ENCODE results near the gene MBOAT1.
"Not testable (repeated sequence)": the region's sequence is repeated elsewhere in the genome, so short reads cannot be mapped to it uniquely, and the experiment has no call there.

The MBOAT1 gene

DNA sequence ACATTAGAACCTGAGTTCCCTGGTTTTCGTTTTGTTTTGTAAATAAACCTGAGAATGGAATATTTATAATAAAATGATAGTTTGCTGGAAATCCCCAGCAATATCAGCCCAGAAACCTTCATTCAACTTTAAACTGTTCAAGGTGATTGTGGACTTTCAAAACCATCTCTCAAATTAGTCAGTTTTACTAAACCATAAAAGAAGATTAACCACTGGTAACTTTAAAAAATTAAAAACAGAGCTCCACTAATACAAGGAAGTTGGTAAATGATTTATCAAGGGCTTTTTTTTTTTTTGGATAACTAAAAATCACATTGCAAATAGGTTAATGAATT lies 10.0 kb downstream of the MBOAT1 start:
- no peak for DNase-seq

DNA sequence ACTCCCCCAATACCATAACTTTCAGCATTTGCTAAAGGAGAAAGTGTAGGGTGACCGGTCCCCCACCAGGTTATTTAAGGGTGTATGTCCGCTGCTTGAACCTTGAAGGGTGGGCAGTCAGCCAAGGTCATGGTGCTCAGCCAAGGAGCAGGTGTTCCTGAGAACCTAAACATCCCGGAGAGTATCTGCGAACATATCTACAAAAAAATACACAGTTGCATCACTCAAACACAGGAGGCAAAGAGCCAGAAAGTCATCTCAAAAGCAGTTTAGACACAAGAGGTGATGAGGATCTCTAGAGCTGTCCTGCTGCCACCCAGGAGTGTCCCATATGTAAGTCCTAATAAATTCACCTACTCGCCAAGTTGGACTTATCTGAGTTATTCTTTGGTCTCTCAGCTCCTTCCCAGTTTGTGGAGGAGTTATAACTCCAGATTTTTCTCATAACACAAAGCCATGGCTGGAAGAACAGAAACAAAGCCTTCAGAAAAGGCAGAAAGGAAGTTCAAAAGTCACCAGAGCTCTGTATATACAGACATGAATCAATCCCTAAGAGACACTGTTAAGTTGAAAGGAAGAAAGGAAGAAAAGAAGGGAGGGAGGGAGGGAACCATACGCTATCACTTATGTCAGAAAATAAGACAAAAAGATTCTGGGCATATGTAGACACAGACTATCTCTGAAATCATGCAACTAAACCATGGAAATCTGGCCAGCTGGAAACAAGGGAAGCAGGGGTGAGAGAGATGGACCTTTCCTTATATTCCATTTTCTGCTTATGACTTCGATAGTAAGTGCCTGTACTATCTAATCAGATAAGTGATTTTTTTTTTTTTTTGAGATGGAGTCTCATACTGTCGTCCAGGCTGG lies 11.3 kb downstream of the MBOAT1 start:
- no peak for DNase-seq

DNA sequence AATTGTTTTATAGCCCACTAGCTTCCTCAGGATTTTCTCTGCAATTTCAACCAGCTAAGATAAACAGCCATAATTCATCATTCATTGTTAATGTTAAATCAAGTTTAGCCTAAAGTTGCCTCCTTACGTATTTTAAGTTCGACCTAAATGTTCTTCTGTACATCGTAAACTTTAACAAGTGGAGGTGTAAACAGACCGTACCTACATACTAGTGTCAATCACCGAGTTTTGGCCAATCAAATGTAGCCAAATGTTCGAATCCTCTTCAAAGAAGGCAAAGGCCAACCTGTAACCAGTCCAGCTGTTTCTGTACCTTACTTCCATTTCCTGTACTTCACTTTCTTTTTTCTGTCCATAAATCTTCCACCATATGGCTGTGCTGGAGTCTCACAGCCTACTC lies 13.5 kb downstream of the MBOAT1 start:
- DNase-seq, result no peak

DNA sequence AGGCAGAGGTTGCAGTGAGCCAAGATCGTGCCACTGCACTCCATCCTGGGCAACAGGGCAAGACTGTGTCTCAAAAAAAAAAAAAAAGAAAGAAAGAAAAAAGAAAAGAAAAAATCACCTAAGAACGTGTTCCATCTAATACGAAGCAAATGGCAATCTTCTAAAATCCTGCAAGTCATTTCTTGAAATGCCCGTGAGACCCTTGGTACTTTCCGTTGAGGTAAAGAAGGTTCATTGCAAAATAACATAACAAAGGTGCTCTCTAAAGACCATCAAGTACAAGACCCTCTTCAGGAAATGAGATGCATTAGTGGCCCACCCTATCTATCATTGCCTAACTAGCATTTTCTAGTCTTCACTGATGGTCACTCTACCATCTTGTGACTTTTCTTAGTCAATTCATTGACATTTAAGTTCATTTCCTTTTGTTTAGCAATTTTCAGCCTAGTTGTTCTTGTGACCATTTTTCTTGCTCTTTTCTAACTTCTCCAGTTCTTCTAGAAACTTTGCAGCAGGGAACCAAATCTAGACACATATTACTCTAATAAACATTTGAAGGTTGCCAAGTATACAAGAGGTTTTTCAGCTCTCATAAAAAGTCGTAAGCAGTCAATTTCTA lies 14.0 kb downstream of the MBOAT1 start:
- no peak for DNase-seq

DNA sequence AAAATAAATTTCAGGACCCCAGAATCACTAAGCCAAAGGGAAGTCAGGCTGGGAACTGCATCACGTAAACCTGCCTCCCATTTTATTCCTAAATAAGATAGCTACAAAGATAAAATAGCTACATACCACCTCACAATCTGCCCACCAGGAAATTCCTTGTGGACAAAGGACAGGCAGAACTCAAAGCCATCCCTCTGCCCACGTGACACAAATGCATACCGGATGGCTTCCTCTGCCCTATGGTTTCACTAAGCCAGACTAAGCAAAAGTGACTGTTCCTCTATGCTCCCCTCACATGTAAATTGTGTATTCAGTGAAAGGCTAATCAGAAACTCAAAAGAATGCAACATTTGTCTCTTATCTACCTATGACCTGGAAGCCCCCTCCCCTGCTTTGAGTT lies 15.0 kb downstream of the MBOAT1 start:
- DNase-seq, result no peak

DNA sequence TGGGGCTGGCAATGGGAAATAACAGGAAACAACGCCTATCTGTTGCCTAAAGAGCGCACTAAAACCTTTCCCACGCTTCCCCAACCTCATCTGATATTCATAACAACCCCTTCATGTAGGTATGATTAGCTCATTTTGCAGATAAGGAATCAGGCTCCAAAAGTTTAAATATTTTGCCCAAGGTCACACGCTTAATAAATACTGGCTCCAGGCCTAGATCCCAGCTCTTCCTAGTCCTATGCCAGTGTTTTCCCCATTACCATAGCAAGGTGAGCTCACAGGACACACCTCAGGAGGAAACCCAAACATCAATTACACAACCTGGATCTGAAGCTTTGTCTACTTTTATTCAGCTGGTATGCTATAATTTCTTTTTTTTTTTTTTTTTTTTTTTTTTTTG lies 19.6 kb downstream of the MBOAT1 start:
- no peak for DNase-seq

DNA sequence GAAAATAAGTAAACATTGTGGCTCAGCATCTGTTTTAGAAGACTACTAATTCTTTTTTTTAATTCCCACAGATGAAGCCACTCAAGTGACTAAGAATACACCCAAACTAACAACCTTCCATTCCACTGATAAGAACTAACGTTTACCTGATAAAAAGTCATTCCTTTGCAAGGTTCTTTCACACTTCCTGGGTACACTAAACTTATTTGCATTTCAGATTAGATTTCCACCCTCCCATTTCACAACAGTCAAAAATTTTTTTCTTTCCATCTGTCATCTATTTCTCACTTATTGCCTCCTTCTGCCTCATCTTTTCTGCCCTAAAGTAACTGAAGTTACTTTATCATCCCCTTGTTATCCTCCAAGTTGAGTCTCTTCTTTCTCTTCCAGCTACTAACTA lies 20.3 kb downstream of the MBOAT1 start:
- DNase-seq, result no peak

DNA sequence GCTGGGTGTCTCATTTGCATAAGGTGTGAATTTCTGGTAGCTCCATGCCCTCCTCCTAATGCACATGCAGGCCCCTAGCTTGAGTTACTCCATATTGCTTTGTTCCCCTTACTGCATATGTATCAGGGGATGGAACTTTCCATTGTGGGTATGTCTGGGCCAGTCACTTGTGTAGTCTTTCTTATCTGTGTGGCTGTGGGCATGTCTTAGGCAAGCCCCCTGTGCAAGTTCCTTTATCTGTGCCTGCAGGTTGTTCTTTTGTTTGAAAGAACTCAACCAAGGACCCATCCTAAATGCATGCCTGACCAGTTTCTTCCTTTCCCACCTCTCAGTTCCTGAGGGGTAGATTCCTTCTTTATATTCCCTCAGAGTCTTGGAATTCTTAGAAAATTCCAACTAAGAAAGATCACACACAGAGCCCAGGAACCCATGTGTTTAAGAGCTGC lies 23.6 kb downstream of the MBOAT1 start:
- no peak for DNase-seq

DNA sequence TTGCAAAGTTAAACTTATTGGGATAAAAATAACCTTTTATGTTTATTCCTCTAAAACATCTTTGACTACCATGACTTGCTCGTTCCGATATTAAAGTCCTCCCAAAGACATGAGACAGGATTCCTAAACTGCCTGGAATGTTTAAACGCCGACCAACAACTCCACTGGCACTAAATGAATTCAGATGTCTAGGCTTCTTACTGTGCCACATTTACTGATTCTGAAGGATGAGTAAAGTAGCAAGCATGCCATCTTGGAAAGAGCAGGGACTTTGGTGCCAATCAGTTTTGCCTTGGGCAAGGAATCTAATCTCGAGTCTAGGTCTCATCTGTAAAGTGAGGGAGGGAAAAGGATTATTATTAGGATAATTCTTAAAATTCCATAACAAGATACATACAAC lies 25.3 kb downstream of the MBOAT1 start:
- no peak for DNase-seq

DNA sequence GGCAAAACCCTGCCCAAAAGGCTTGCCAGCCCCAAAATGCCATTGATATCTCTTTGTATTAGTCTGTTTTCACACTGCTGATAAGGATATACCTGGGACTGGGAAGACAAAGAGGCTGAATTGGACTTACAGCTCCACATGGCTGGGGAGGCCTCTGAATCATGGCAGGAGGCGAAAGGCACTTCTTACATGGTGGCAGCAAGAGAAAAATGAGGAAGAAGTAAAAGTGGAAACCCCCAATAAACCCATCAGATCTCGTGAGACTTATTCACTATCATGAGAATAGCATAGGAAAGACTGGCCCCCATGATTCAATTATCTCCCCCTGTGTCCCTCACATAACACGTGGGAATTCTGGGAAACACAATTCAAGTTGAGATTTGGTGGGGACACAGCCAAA lies 28.6 kb downstream of the MBOAT1 start:
- DNase-seq, result no peak

DNA sequence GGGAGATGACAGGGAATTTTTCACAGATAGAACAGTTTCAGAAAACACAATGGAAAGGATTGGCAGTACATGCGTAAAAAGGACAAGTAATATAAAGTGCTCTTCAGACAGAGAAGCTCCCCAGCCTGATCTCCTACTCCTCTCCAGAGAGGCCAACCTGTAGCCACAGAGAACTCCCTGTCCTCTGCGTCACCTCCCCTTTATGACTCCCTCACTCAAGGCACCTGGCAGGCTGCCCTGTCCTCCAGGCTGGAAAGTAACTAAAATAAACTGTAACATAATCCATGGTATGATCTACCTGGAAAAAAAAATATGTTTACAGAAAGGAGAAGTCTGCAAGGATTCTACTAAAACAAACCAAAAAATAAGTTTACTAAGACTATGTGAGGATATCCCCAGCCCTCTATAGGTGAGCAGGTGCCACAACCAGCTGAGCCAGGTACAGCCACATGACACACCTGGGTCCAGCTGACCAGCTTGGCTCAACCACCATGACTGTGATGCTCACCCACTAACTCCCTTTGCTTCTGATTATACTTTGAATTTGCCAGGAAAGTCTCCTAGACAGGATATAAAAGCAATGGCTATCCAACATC lies 29.2 kb downstream of the MBOAT1 start:
- no peak for DNase-seq

DNA sequence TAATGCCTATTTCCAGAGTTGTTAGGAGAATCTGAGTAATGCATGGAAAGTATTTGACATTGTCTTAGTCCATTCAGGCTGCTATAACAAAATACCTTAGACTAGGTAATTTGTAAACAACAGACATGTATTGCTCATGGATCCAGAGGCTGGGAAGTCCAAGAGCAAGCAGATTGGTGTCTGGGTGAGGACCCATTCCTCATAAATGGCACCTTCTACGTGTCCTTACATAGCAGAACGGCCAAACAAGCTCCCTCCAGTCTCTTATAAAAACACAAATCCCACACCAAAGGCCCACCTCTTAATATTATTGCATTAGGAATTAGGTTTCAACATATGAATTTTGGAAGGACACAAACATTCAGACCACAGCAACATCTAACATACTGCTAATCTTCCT lies 30.2 kb downstream of the MBOAT1 start:
- no peak for DNase-seq

DNA sequence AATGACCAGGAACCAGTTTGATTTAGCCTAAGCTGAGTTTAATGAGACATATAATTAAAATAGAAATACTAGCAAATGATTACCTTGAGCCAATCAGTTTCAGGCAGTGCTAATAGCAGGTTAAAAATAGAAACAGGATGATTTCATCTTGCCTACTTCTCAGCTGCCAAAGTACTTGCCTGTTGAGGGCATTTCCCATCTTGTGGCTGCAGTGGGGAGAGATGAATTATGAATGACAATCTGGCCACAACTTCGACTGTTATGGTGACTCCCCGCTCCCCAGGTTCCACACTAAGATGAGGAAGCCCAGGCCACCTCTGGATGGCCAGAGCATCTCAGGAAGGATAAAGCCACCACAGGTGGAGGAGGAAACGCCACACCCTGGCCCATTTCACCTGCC lies 31.3 kb downstream of the MBOAT1 start:
- no peak for DNase-seq

DNA sequence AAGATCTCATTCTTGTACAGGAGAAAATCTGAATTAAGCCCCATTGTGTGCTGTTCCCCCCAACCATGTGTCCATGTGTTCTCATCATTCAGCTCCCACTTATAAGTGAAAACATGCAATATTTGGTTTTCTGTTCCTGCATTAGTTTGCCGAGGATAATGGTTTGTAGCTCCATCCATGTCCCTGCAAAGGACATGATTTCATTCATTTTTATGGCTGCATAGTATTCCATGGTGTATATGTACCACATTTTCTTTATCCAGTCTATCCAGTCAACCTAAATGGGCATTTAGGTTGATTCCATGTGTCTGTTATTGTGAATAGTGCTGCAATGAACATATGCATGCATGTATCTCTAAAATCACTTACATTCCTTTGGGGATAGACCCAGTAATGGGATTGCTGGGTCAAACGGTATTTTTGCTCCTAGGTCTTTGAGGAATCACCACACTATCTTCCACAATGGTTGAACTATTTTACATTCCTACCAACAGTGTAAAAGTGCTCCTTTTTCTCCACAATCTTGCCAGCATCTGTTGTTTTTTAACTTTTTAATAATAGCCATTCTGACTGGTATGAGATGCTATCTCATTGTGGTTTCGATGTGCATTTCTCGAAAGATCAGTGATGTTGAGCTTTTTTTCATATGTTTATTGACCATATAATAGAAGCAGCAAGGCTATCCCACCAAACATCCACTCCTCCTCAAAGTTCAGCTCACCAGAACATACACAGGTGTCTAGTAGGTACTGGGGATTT lies 32.8 kb downstream of the MBOAT1 start:
- not testable (repeated sequence) for DNase-seq

DNA sequence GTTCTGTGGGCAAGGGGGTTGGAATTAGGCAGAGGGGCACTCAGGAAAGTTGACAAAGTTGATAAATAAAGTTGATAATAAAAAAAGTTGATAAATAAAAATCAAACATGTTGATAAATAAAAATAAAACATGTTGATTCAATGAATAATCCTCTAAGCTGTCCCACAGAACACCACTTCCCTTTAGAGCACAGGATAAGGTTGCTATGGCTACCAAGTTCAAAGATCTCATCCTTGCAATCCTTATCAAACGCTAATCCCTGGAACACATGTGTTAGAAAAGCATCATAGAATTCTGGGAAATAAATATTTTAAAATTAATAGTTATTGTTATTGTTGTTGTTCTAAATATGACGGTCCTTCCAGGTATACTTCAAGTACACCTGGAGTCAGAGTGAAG lies 33.9 kb downstream of the MBOAT1 start:
- no peak for DNase-seq

DNA sequence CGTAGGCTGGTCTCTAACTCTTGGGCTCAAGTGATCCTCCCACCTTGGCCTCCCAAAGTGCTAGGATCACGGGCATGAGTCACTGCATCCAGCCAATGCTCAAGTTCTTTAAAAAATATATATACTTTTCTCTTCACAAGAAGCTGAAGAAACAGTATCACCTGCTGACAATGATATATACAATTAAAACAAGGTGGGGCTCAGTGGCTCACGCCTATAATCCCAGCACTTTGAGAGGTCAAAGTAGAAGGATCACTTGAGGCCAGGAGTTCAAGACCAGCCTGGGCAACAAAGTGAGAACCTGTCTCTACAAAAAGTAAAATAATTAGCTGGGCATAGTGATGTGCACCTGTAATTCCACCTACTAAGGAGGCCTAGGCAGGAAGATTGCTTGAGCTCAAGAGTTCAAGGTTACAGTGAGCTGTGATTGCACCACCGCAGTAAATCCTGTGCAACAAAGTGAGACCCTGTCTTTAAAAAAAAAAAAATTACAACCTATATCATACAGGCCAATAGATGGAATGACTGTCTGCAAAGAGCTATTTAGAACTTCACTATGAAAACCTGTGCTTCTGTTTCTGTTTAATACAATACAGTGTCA lies 36.4 kb downstream of the MBOAT1 start:
- DNase-seq, result no peak

DNA sequence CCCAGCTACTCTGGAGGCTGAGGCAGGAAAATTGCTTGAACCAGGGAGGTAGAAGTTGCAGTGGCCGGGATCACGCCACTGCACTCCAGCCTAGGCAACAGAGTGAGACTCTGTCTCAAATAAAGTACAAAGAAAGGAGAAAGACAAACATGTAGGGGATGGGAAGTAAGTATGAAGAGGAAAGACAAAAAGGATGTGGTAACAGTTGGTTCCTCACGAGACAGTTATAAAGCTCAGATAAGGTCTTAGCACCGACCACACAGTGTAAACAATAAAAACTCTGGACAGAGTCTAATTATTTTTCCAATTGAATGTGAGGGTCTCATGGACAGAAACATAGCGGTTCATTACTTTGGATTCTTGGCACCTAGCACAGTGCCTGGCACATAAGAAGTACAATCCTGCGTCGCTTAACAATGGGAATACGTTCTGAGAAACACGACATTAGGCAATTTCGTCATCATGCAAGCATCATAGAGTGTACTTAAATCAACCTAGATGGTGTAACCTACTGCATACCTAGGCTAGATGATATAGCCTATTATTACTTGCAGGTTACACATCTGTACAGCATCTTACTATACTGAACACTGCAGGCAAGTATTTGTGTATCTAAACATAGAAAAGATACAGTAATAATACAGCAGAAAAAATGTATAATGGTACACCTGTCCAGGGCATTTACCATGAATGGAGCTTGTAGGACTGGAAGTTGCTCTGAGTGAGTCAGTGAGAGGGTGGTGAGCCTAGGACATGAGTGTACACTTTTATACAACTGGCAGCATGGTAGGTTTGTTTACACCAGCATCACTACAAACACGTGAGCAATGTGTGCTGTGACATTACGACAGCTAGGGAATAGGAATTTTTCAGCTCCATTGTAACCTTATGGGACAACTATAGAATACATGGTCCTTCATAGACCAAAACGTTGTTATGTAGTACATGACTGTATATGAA lies 38.2 kb downstream of the MBOAT1 start:
- DNase-seq, result no peak

DNA sequence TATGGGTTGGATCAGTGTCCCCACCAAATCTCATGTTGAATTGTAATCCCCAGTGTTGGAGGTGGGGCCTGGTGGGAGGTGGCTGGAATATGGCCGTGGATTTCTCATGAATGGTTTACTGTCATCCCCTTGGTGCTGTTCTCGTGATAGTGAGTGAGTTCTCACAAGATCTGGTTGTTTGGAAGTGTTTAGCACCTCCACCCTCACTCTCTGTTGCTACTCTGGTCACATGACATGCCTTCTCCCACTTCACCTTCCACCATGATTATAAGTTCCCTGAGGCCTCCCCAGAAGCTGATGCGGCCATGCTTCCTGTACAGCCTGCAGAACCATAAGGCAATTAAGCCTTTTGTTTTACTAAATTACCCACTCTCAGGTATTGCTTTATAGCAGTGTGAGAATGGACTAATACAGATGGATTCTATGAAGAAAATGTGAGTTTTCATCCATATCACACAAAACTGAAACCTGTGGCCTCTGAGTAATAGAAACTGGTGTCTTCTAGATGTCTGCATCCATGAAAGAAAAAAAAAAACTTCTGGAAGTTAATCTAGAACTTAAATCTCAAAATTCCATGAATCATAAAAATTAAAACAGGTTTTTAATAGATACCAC lies 39.3 kb downstream of the MBOAT1 start:
- no peak for DNase-seq

DNA sequence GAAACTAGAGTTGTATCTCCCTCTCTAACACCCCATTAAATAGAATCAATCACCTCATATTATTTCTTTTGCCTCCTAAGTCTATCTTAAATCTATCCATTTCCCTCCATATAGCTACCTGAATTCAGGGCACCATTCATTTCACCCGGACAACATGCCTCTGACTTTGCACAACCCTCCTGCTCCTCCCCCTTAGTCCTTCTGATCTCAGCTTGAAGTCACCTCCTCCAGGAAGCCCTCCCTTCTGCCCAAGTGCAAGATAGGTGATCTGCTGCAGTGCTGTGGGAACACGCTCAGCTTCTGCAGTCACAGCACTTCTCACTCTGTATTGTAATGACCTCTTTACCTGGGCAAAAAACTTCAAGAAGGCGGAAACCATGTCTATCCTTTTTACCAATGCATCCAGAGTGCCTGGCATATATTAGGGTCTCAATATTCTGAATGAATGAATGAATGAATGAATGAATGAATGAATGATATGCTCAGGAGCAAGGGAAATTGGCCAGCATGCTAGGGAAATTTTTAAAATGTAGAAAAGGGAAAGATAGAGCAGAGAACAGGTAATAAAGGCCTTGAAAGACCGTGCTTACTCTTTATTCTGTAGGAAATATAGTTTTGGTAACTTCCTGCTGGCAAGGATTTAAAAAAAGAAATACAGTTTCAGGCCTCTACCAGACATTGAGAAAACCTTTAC lies 41.7 kb downstream of the MBOAT1 start:
- no peak for DNase-seq

DNA sequence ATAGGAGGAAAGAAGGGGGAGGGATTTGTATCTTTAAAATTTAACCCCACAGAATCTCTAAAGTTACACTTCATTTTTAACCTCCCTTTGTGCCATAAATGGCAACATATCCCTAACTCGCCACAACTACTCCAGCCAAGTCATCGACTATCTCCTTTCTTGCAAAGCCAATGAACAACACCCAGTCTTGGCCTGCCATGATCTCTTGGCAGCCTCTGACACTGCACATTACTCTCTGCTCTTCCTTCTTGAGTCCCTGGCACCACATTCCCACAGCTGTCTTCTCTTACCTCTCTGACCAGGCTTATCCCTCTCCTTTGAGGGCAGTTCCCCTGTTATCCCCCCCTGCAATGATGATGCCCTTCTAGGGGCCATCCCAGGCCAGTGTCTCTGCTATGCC lies 42.5 kb downstream of the MBOAT1 start:
- DNase-seq, result no peak

DNA sequence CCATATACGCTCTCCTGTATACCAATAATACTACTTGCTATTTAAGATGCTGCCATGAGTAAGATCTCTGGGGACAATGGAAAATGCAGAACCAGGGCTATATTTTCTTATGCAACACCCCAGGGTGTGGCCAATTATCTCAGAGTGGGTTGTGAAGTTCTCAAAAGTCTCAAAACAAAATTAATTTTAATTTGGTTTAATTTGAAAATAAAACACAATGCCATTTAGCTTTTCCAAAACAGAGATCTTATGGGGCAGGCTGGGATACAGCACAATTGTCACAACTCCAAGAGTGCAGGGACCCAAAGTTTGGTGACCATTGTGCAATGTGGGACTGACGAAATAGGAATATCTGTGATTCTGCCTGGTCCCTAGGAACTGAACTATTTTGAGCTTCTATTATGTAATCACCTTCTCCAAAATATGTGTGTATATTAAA lies 43.1 kb downstream of the MBOAT1 start:
- DNase-seq, result no peak

All from stimulated activated CD4-positive, alpha-beta T cell treated with anti-CD3 and anti-CD28 coated beads, Interleukin-2, amount 100 ng/mL, for 24 hours (primary cell).